Measurements from ENCODE around the gene DVL1.

DVL1 gene

GRCh38 chr1:1349256-1350012, at the start of gene DVL1:
DVL1 (minus strand) TSS chr1:1349418; CDS start chr1:1349065, 353 bp downstream.
- peak within 1 kb of the TSS; percentile 46 for H3K27ac ChIP-seq (ENCODE audit: low read depth, low read length)
- peak within 1 kb of the TSS; percentile 38 to 86 (median 74) for H3K9ac ChIP-seq (ENCODE audit: low read length in 5 of 5)
- peak within 1 kb of the TSS; percentile 70 to 81 (median 77) for H3K4me3 ChIP-seq (ENCODE audit: low read depth in 1 of 5, low read length in 5 of 5)
- peaks cover 0 to 18% (median 11%) of the 10 kb centered on the region in 5 donors for H3K36me3 ChIP-seq (ENCODE audit: control insufficient read depth in 5 of 5, insufficient read depth in 5 of 5, low read length in 5 of 5)
- H3K27me3 ChIP-seq (ENCODE audit: control insufficient read depth in 5 of 5, insufficient read depth in 4 of 5, low read length in 5 of 5), result peaks cover 0 to 11% (median 0%) of the 10 kb centered on the region in 5 donors
- peaks cover 8 to 74% (median 69%) of the 10 kb centered on the region in 5 donors for H3K4me1 ChIP-seq (ENCODE audit: control insufficient read depth in 5 of 5, insufficient read depth in 5 of 5, low read length in 5 of 5)
- no peaks in the 10 kb centered on the region for H3K9me3 ChIP-seq (ENCODE audit: control insufficient read depth in 5 of 5, low read length in 5 of 5)

GRCh38 chr1:1398677-1399186, 49.5 kb upstream of the DVL1 start:
- peaks cover 15 to 41% (median 34%) of the 10 kb centered on the region in 5 donors for H3K4me1 ChIP-seq (ENCODE audit: control insufficient read depth in 5 of 5, insufficient read depth in 5 of 5, low read length in 5 of 5)
- no peaks in the 10 kb centered on the region for H3K27me3 ChIP-seq (ENCODE audit: control insufficient read depth in 5 of 5, insufficient read depth in 4 of 5, low read length in 5 of 5)
- H3K4me3 ChIP-seq (ENCODE audit: low read depth in 1 of 5, low read length in 5 of 5), result peak overlapping the region; percentile 70 to 99 (median 94)
- peak overlapping the region; percentile 26 to 96 (median 90) for H3K9ac ChIP-seq (ENCODE audit: low read length in 5 of 5)
- H3K9me3 ChIP-seq (ENCODE audit: control insufficient read depth in 5 of 5, low read length in 5 of 5), result no peaks in the 10 kb centered on the region
- H3K36me3 ChIP-seq (ENCODE audit: control insufficient read depth in 5 of 5, insufficient read depth in 5 of 5, low read length in 5 of 5), result peaks cover 0 to 65% (median 53%) of the 10 kb centered on the region in 5 donors
- H3K27ac ChIP-seq (ENCODE audit: low read depth, low read length), result peak overlapping the region; percentile 77

- Histone ChIP-seq H3K27me3 (ENCODE audit: control insufficient read depth in 5 of 5, insufficient read depth in 4 of 5, low read length in 5 of 5) (no peaks in the 10 kb centered on the region), H3K4me3 (ENCODE audit: low read depth in 1 of 5, low read length in 5 of 5) (peak overlapping the region; percentile 70 to 99 (median 94)), H3K9me3 (ENCODE audit: control insufficient read depth in 5 of 5, low read length in 5 of 5) (no peaks in the 10 kb centered on the region), H3K4me1 (ENCODE audit: control insufficient read depth in 5 of 5, insufficient read depth in 5 of 5, low read length in 5 of 5) (peaks cover 15 to 39% (median 34%) of the 10 kb centered on the region in 5 donors), H3K27ac (ENCODE audit: low read depth, low read length) (peak overlapping the region; percentile 77), H3K36me3 (ENCODE audit: control insufficient read depth in 5 of 5, insufficient read depth in 5 of 5, low read length in 5 of 5) (peaks cover 0 to 66% (median 56%) of the 10 kb centered on the region in 5 donors), H3K9ac (ENCODE audit: low read length in 5 of 5) (peak overlapping the region in 4 of 5 donors; percentile 86 to 96 (median 92))
Measured at GRCh38 chr1:1397839-1398523, 48.8 kb upstream of the DVL1 start.

GRCh38 chr1:1395166-1395565, 45.9 kb upstream of the DVL1 start:
- no peaks in the 10 kb centered on the region for H3K9me3 ChIP-seq (ENCODE audit: control insufficient read depth in 5 of 5, low read length in 5 of 5)
- no peaks in the 10 kb centered on the region for H3K27me3 ChIP-seq (ENCODE audit: control insufficient read depth in 5 of 5, insufficient read depth in 4 of 5, low read length in 5 of 5)
- no peak overlapping the region for H3K9ac ChIP-seq (ENCODE audit: low read length in 5 of 5)
- H3K4me3 ChIP-seq (ENCODE audit: low read depth in 1 of 5, low read length in 5 of 5), result no peak overlapping the region
- H3K36me3 ChIP-seq (ENCODE audit: control insufficient read depth in 5 of 5, insufficient read depth in 5 of 5, low read length in 5 of 5), result peaks cover 10 to 72% (median 65%) of the 10 kb centered on the region in 5 donors
- H3K27ac ChIP-seq (ENCODE audit: low read depth, low read length), result no peak overlapping the region
- peaks cover 12 to 25% (median 19%) of the 10 kb centered on the region in 5 donors for H3K4me1 ChIP-seq (ENCODE audit: control insufficient read depth in 5 of 5, insufficient read depth in 5 of 5, low read length in 5 of 5)

- H3K4me1 ChIP-seq (ENCODE audit: control insufficient read depth in 5 of 5, insufficient read depth in 5 of 5, low read length in 5 of 5), result peaks cover 8 to 17% (median 13%) of the 10 kb centered on the region in 5 donors
- H3K36me3 ChIP-seq (ENCODE audit: control insufficient read depth in 5 of 5, insufficient read depth in 5 of 5, low read length in 5 of 5), result peaks cover 10 to 82% (median 75%) of the 10 kb centered on the region in 5 donors
- H3K27ac ChIP-seq (ENCODE audit: low read depth, low read length), result no peak overlapping the region
- H3K9ac ChIP-seq (ENCODE audit: low read length in 5 of 5), result no peak overlapping the region
- H3K27me3 ChIP-seq (ENCODE audit: control insufficient read depth in 5 of 5, insufficient read depth in 4 of 5, low read length in 5 of 5), result no peaks in the 10 kb centered on the region
- H3K4me3 ChIP-seq (ENCODE audit: low read depth in 1 of 5, low read length in 5 of 5), result no peak overlapping the region
- no peaks in the 10 kb centered on the region for H3K9me3 ChIP-seq (ENCODE audit: control insufficient read depth in 5 of 5, low read length in 5 of 5)
Measured at GRCh38 chr1:1394116-1394515, 44.9 kb upstream of the DVL1 start.

GRCh38 chr1:1393428-1393827, 44.2 kb upstream of the DVL1 start:
- Histone ChIP-seq H3K27ac (ENCODE audit: low read depth, low read length) (no peak overlapping the region), H3K27me3 (ENCODE audit: control insufficient read depth in 5 of 5, insufficient read depth in 4 of 5, low read length in 5 of 5) (no peaks in the 10 kb centered on the region), H3K36me3 (ENCODE audit: control insufficient read depth in 5 of 5, insufficient read depth in 5 of 5, low read length in 5 of 5) (peaks cover 10 to 89% (median 78%) of the 10 kb centered on the region in 5 donors), H3K4me1 (ENCODE audit: control insufficient read depth in 5 of 5, insufficient read depth in 5 of 5, low read length in 5 of 5) (peaks cover 8 to 15% (median 11%) of the 10 kb centered on the region in 5 donors), H3K4me3 (ENCODE audit: low read depth in 1 of 5, low read length in 5 of 5) (no peak overlapping the region), H3K9ac (ENCODE audit: low read length in 5 of 5) (no peak overlapping the region), H3K9me3 (ENCODE audit: control insufficient read depth in 5 of 5, low read length in 5 of 5) (no peaks in the 10 kb centered on the region)

- Histone ChIP-seq H3K36me3 (ENCODE audit: control insufficient read depth in 5 of 5, insufficient read depth in 5 of 5, low read length in 5 of 5) (peaks cover 10 to 93% (median 81%) of the 10 kb centered on the region in 5 donors), H3K4me3 (ENCODE audit: low read depth in 1 of 5, low read length in 5 of 5) (no peak overlapping the region), H3K9ac (ENCODE audit: low read length in 5 of 5) (no peak overlapping the region), H3K27me3 (ENCODE audit: control insufficient read depth in 5 of 5, insufficient read depth in 4 of 5, low read length in 5 of 5) (no peaks in the 10 kb centered on the region), H3K27ac (ENCODE audit: low read depth, low read length) (no peak overlapping the region), H3K4me1 (ENCODE audit: control insufficient read depth in 5 of 5, insufficient read depth in 5 of 5, low read length in 5 of 5) (peaks cover 5 to 11% (median 7%) of the 10 kb centered on the region in 5 donors), H3K9me3 (ENCODE audit: control insufficient read depth in 5 of 5, low read length in 5 of 5) (no peaks in the 10 kb centered on the region)
Measured at GRCh38 chr1:1393014-1393413, 43.8 kb upstream of the DVL1 start.

- H3K36me3 ChIP-seq (ENCODE audit: control insufficient read depth in 5 of 5, insufficient read depth in 5 of 5, low read length in 5 of 5), result peaks cover 12 to 98% (median 87%) of the 10 kb centered on the region in 5 donors
- H3K4me3 ChIP-seq (ENCODE audit: low read depth in 1 of 5, low read length in 5 of 5), result no peak overlapping the region
- no peaks in the 10 kb centered on the region for H3K9me3 ChIP-seq (ENCODE audit: control insufficient read depth in 5 of 5, low read length in 5 of 5)
- H3K4me1 ChIP-seq (ENCODE audit: control insufficient read depth in 5 of 5, insufficient read depth in 5 of 5, low read length in 5 of 5), result no peaks in the 10 kb centered on the region
- H3K9ac ChIP-seq (ENCODE audit: low read length in 5 of 5), result no peak overlapping the region
- H3K27me3 ChIP-seq (ENCODE audit: control insufficient read depth in 5 of 5, insufficient read depth in 4 of 5, low read length in 5 of 5), result no peaks in the 10 kb centered on the region
- no peak overlapping the region for H3K27ac ChIP-seq (ENCODE audit: low read depth, low read length)
Measured at GRCh38 chr1:1391225-1391624, 42.0 kb upstream of the DVL1 start.

- Histone ChIP-seq H3K4me1 (ENCODE audit: control insufficient read depth in 5 of 5, insufficient read depth in 5 of 5, low read length in 5 of 5) (no peaks in the 10 kb centered on the region), H3K27me3 (ENCODE audit: control insufficient read depth in 5 of 5, insufficient read depth in 4 of 5, low read length in 5 of 5) (no peaks in the 10 kb centered on the region), H3K36me3 (ENCODE audit: control insufficient read depth in 5 of 5, insufficient read depth in 5 of 5, low read length in 5 of 5) (peaks cover 12 to 99% (median 91%) of the 10 kb centered on the region in 5 donors), H3K27ac (ENCODE audit: low read depth, low read length) (no peak overlapping the region), H3K9ac (ENCODE audit: low read length in 5 of 5) (no peak overlapping the region), H3K9me3 (ENCODE audit: control insufficient read depth in 5 of 5, low read length in 5 of 5) (no peaks in the 10 kb centered on the region), H3K4me3 (ENCODE audit: low read depth in 1 of 5, low read length in 5 of 5) (no peak overlapping the region)
Measured at GRCh38 chr1:1390675-1391074, 41.5 kb upstream of the DVL1 start.

- no peaks in the 10 kb centered on the region for H3K9me3 ChIP-seq (ENCODE audit: control insufficient read depth in 5 of 5, low read length in 5 of 5)
- no peak overlapping the region for H3K4me3 ChIP-seq (ENCODE audit: low read depth in 1 of 5, low read length in 5 of 5)
- no peaks in the 10 kb centered on the region for H3K27me3 ChIP-seq (ENCODE audit: control insufficient read depth in 5 of 5, insufficient read depth in 4 of 5, low read length in 5 of 5)
- H3K4me1 ChIP-seq (ENCODE audit: control insufficient read depth in 5 of 5, insufficient read depth in 5 of 5, low read length in 5 of 5), result no peaks in the 10 kb centered on the region
- no peak overlapping the region for H3K27ac ChIP-seq (ENCODE audit: low read depth, low read length)
- no peak overlapping the region for H3K9ac ChIP-seq (ENCODE audit: low read length in 5 of 5)
- H3K36me3 ChIP-seq (ENCODE audit: control insufficient read depth in 5 of 5, insufficient read depth in 5 of 5, low read length in 5 of 5), result peaks cover 12 to 85% (median 73%) of the 10 kb centered on the region in 5 donors
Measured at GRCh38 chr1:1388078-1388472, 38.9 kb upstream of the DVL1 start.

Data from subcutaneous abdominal adipose tissue (tissue), 5 donors.